GM08714 (cell line): ENCODE data around the gene COX5A.
"Not testable (repeated sequence)": the region's sequence is repeated elsewhere in the genome, so short reads cannot be mapped to it uniquely, and the experiment has no call there.

Experiments used
- H3K4me3 ChIP-seq: fragments of 200-500 bp; sonication (Bioruptor generic); 2 replicates; pipeline ENCODE4 v1.5.1; 2014; ENCODE audit warnings: mild to moderate bottlenecking, low read length, inconsistent platforms
- ZNF274 ChIP-seq: IDR thresholded peaks from 2 replicates; pipeline ENCODE4 v1.6.1; 2012; ENCODE audit warnings: mild to moderate bottlenecking, low read depth, low read length

Gene COX5A

DNA sequence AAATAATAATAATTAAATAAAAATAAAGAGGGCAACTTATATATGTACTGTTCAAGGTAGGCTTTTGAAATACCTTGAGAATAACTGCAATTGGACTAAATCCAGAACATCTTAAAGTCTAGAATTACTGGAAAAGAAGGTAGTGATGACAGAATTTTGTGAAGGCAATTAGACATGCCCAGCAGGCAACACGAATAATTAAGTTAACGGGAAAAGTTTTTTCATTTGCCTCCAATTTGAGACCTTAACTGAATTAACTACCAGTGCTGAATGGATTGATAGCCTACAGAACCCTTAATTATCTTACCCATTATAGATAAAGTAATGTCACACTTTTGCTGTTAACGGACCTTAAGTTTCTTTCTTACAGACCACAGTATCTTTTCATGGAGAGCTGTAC is 13.3 kb downstream of the COX5A start:
- no peak overlapping the region for H3K4me3 ChIP-seq

DNA sequence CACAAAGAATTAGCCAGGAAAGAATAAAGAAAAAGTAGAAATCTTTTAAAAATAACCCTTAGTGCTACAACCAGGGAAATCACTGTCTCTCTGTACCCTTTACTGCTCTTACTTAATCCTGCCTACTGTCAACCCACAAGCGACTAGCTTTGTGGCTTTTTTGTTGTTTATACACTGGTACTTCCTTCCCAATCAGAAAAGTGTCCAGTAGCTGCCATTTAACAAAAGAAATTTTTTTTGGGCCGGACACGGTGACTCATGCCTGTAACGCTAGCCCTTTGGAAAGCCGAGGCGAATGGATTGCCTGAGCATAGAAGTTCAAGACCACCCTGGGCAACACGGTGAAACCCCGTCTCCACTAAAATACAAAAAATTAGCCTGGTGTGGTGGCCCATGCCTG is 17.4 kb downstream of the COX5A start:
- TF ChIP-seq ZNF274, result no peak
- H3K4me3 ChIP-seq, result no peak overlapping the region

More for the DNA sequence above, 13.3 kb downstream of the COX5A start:
- TF ChIP-seq ZNF274, result no peak

DNA sequence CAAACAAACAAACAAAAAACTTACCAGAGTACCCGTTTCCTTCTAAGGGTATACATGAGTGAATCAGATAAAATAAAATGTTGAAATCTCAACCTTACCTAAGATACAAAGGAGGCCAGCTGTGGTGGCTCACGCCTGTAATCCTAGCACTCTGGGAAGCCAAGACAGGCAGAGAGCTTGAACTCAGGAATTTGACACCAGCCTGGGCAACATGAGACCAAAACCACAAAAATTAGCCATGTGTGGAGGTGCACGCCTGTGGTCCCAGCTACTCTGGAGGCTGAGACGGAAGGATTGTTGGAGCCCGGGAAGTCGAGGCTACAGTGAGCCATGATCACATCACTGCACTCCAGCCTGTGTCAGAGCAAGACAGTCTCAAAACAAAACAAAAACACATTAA is 20.2 kb downstream of the COX5A start:
- H3K4me3 ChIP-seq, result no peak overlapping the region
- TF ChIP-seq ZNF274, result no peak

GRCh38 chr15:74913799-74914198 is 24.1 kb downstream of the COX5A start:
- not testable (repeated sequence) for H3K4me3 ChIP-seq

DNA sequence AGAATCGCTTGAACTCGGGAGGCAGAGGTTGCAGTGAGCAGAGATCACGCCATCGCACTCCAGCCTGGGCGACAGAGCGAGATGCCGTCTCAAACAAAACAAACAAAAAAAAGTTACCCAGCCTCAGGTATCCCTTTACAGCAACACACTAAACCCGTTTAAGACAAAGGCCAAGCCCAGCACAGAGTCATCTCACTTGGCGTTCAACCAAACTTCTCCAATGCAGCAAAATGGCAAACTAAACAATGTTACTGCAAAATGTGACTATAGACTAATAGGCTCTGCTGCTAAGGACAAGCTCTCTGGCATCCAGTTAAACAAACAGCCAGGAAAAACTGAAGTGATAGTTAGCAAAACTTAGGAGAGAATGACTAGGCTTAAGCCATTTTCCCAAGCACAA is 24.8 kb downstream of the COX5A start:
- TF ChIP-seq ZNF274, result no peak
- H3K4me3 ChIP-seq, result no peak overlapping the region

- TF ChIP-seq ZNF274, result no peak
- H3K4me3 ChIP-seq, result no peak overlapping the region
Measured at GRCh38 chr15:74908635-74909034, 29.2 kb downstream of the COX5A start.

- TF ChIP-seq ZNF274, result no peak
- H3K4me3 ChIP-seq, result peak overlapping the region; percentile 72
Measured at GRCh38 chr15:74907163-74907870, 30.6 kb downstream of the COX5A start.

- H3K4me3 ChIP-seq, result peak within 1 kb of the TSS; percentile 72
- no peak for TF ChIP-seq ZNF274
Measured at GRCh38 chr15:74906450-74907162, 31.3 kb downstream of the COX5A start, which contains the start of gene FAM219B. Gene FAM219B (minus strand): TSS chr15:74906851. CDS start chr15:74906800, 51 bp downstream.

DNA sequence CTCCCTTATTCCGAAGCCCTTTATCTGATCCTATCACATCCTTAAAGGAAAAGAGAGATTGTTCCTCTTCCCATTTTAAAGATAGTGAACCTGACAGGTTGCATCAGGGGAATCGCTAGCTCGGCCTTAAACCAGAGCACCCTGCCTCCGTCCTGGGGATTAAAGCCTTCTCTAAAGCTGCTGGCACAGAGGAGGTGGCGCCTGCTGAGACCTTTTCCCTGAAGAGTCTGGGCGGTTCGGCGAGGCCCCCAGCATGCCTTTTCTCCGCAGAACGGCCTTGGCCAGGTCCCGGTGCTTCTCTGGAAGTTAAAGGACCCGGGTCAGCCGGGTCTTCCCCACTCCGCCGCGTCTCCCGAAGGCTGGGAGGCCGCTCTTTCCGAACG is 31.8 kb downstream of the COX5A start:
- H3K4me3 ChIP-seq, result peak overlapping the region; percentile 72
- TF ChIP-seq ZNF274, result no peak

GRCh38 chr15:74904190-74904805 is 33.6 kb downstream of the COX5A start:
- no peak overlapping the region for H3K4me3 ChIP-seq
- no peak for TF ChIP-seq ZNF274

GRCh38 chr15:74903676-74904075 is 34.2 kb downstream of the COX5A start:
- H3K4me3 ChIP-seq, result no peak overlapping the region
- TF ChIP-seq ZNF274, result no peak

DNA sequence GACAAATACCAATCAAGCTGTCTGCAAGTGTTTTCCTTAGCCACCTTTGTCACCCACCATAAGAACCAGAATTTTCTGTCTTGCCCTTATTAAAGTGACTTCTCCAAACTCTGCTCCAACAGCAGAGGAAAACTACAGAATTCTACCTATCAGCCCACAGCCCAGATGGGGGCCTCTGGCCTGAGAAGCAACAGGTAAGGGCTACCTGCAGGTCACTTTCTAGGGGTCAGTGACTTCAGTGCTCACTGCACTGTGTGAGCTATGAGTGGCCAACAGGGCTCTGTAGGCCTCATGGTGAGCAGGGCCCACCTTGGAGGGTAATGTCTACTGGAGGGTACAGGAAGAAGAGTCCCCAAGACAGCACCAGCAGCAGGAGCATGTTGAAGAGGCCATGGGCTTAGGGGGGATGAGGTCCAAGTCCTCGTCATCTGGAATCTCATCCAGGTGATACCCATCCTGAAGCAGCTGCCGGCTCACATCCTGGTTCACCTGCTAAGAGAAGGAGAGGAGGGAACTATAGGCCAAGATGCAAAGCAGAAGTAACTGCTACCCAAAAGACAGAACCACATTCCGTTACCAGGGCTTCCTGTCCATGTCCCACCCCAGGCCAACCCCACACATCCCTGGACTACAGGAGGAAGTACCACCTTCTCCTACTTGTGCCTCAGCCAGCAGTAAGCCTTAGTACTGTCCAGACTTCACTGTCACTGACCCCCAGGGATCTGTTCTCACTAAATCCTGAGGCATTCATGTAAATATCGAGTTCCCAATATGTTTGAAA is 35.4 kb downstream of the COX5A start:
- TF ChIP-seq ZNF274, result no peak
- H3K4me3 ChIP-seq, result no peak overlapping the region

- TF ChIP-seq ZNF274, result no peak
- no peak overlapping the region for H3K4me3 ChIP-seq
Measured at GRCh38 chr15:74901612-74902063, 36.2 kb downstream of the COX5A start.

DNA sequence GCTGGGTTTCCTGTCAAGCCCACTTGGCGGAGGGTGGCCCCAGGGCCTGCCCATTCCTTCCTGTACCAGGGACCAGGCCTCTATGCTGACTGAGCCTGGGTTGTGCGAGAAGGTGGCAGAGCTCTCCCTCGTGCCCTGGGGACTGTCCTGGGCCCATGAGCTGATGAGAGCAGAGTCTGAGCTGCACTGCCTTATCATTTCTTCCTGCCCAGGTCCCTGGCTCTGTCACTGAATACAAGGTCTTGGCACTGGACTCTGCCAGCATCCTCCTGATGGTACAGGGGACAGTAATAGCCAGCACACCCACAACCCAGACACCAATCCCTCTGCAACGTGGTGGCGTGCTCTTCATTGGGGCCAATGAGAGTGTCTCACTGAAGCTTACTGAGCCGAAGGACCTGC is 40.6 kb downstream of the COX5A start:
- no peak overlapping the region for H3K4me3 ChIP-seq
- no peak for TF ChIP-seq ZNF274

DNA sequence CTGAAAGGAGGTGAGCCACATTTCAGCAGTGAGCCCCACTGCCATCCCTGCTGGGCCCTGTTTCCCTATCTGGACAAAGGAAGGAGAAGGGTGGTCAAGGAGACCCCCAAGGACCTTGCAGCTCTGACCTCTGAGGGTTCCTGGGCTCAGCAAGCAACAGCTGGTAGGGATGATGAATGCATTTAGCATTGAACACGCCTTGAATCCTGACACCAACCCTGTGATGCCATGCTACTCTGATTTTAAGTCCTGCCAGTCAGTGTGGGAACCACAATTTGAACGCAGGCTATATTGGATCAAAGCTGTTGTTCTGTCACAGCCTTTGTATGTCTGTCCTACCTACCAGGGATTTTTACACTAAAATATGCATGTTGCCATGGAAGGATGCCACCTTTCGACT is 41.6 kb downstream of the COX5A start:
- TF ChIP-seq ZNF274, result no peak
- no peak overlapping the region for H3K4me3 ChIP-seq
